GM10248 (cell line): Measurements from ENCODE around the gene TGM2.

Experiments
- CTCF ChIA-PET: fragments of 300-600 bp; sonication (Branson Sonifier 250); formaldehyde crosslinking; extraction: SDS; loops from one replicate; lab custom pipeline; 2021; ENCODE audit warnings: antibody characterized with exemption; lab: Yijun Ruan, JAX
- POLR2A ChIA-PET: fragments of 350-650 bp; sonication (Branson Sonifier 250); formaldehyde crosslinking; extraction: SDS; loops from one replicate; lab custom pipeline; 2020; ENCODE audit warnings: antibody characterized with exemption; lab: Yijun Ruan, JAX
- DNase-seq: peaks from one replicate; pipeline ENCODE4 v3.0.0; 2012; ENCODE audit errors: extremely low spot score
- CTCF ChIP-seq: IDR thresholded peaks from 2 replicates; pipeline ENCODE4 v1.5.1; 2012; ENCODE audit warnings: mild to moderate bottlenecking, low read depth; ENCODE audit errors: extremely low read depth, missing control alignments, control extremely low read depth

The TGM2 gene

GRCh38 chr20:38126146-38126921, 38.7 kb downstream of the TGM2 start:
- CTCF ChIA-PET: interaction anchor here (1.0 kb wide), 1 partner anchor 53 kb away, joined by 4 read pairs; no protein-coding TSS in a partner anchor
- POLR2A ChIA-PET: interaction anchor here (0.6 kb wide), 1 partner anchor 294 kb away, joined by 4 read pairs; no protein-coding TSS in a partner anchor

GRCh38 chr20:38125157-38126056, 39.7 kb downstream of the TGM2 start:
- DNase-seq: no peak
- no peak for TF ChIP-seq CTCF
- CTCF ChIA-PET: interaction anchor here (1.0 kb wide), 1 partner anchor 52 kb away, joined by 4 read pairs; no protein-coding TSS in a partner anchor
- POLR2A ChIA-PET: no interaction called here

More at GRCh38 chr20:38126146-38126921, 38.7 kb downstream of the TGM2 start:
- DNase-seq: no peak
- no peak for TF ChIP-seq CTCF

- TF ChIP-seq CTCF: no peak
- ChIA-PET POLR2A (no interaction called here), CTCF (interaction anchor here (0.8 to 1.7 kb wide), 3 partner anchors 9 to 21 kb away, joined by 3 to 6 read pairs (median 4); no protein-coding TSS in a partner anchor)
- DNase-seq: no peak
These were observed 42.0 kb downstream of the TGM2 start for GRCh38 chr20:38123021-38123587.

- ChIA-PET POLR2A (no interaction called here), CTCF (interaction anchor here (1.6 kb wide), 1 partner anchor 9 kb away, joined by 5 read pairs; no protein-coding TSS in a partner anchor)
- DNase-seq: no peak
- TF ChIP-seq CTCF: no peak
These were observed 43.3 kb downstream of the TGM2 start for GRCh38 chr20:38121741-38122140.

- no peak for TF ChIP-seq CTCF
- POLR2A ChIA-PET: no interaction called here
- DNase-seq: no peak
- CTCF ChIA-PET: interaction anchor here (1.3 to 3.0 kb wide), 2 partner anchors 45 to 47 kb away, joined by 3 to 10 read pairs; no protein-coding TSS in a partner anchor
These were observed 44.5 kb downstream of the TGM2 start for GRCh38 chr20:38120625-38120988.

GRCh38 chr20:38119446-38119845, 45.6 kb downstream of the TGM2 start:
- no peak for DNase-seq
- POLR2A ChIA-PET: no interaction called here
- CTCF ChIA-PET: interaction anchor here (1.3 to 3.0 kb wide), 3 partner anchors 10 to 46 kb away, joined by 3 to 10 read pairs (median 4); no protein-coding TSS in a partner anchor
- TF ChIP-seq CTCF: no peak
